HCT116 (cell line): Measurements from ENCODE around the gene TNFAIP8. TPM values are rescaled to one million over a fixed set of nuclear protein-coding genes. Genes with fewer than 3 reads are reported as not detected.
"Not testable (repeated sequence)": the region's sequence is repeated elsewhere in the genome, so short reads cannot be mapped to it uniquely, and the experiment has no call there.

ENCODE experiments used
- ATAC-seq: fragments of 200-7000 bp; cut with Tn5 transposase; 2 replicates; pipeline ENCODE4 v1.9.1; 2020; ENCODE audit warnings: mild to moderate bottlenecking, moderate library complexity
- BruUV-seq: library from RNA; stranded (reverse); fragments of 400-500 nt; replicated peaks from 2 replicates; lab custom pipeline; 2021; lab: Mats Ljungman, UMichigan
- CTCF ChIA-PET: fragments of 300-600 bp; sonication (Branson Sonifier 250); formaldehyde crosslinking; loops from one replicate; lab custom pipeline; 2021; ENCODE audit warnings: antibody characterized with exemption; lab: Charles Lee
- POLR2A ChIA-PET: fragments of 300-600, 350-600 bp; sonication (Branson Sonifier 250); formaldehyde crosslinking; loops from one replicate; lab custom pipeline; 2021; ENCODE audit warnings: antibody characterized with exemption; lab: Charles Lee
- RAD21 ChIA-PET, 2 experiments: fragments of 300-600 bp; sonication (Branson Sonifier 250); formaldehyde crosslinking; loops; one replicate each; lab custom pipeline; 2023; ENCODE audit warnings: low total read pairs in 2 of 2; ENCODE audit not compliant: uncharacterized antibody in 2 of 2, unreplicated experiment in 2 of 2, low non-redundant PET in 1 of 2; lab: Charles Lee
- DNase-seq: peaks from one replicate; pipeline ENCODE4 v3.0.0-alpha.2; 2010; ENCODE audit warnings: low read depth, low spot score
- H2AFZ ChIP-seq: fragments of 200-600 bp; shearing (Covaris generic), sonication (generic); 2 replicates; pipeline ENCODE4 v1.6.1; 2017; ENCODE audit warnings: low read depth, mixed run types, mixed read lengths, antibody characterized with exemption, low read length; ENCODE audit not compliant: poor library complexity, severe bottlenecking
- H3K27ac ChIP-seq: 2 replicates; pipeline ENCODE4 v1.5.1; 2012; ENCODE audit warnings: low read depth, low read length
- H3K27me3 ChIP-seq: fragments of 200-600 bp; sonication (generic); 2 replicates; pipeline ENCODE4 v1.6.1; 2016; ENCODE audit warnings: mixed run types, low read length, mixed read lengths; ENCODE audit not compliant: insufficient read depth
- H3K36me3 ChIP-seq, 2 experiments: fragments of 200-500 bp in 1 of 2; fragments of 200-600 bp in 1 of 2; sonication (Bioruptor generic) in 1 of 2; sonication (generic) in 1 of 2; 2 replicates each; pipeline versions ENCODE4 v1.5.1 to v1.6.1; 2014 to 2016; ENCODE audit warnings: low read length in 2 of 2, inconsistent platforms in 1 of 2, mixed read lengths in 1 of 2, mixed run types in 1 of 2; ENCODE audit not compliant: insufficient read depth in 2 of 2, control insufficient read depth in 1 of 2
- H3K4me1 ChIP-seq, 2 experiments: fragments of 200-600 bp in 1 of 2; sonication (generic) in 1 of 2; 2 replicates each; pipeline versions ENCODE4 v1.5.1 to v1.6.1; 2012 to 2017; ENCODE audit warnings: low read length in 2 of 2, inconsistent platforms in 1 of 2, mild to moderate bottlenecking in 1 of 2, mixed read lengths in 1 of 2, mixed run types in 1 of 2, moderate library complexity in 1 of 2; ENCODE audit not compliant: insufficient read depth in 2 of 2, control insufficient read depth in 1 of 2
- H3K4me2 ChIP-seq: fragments of 200-600 bp; sonication (generic); 2 replicates; pipeline ENCODE4 v1.6.1; 2017; ENCODE audit warnings: mixed run types, low read length, mixed read lengths
- H3K4me3 ChIP-seq, 2 experiments: fragments of 200-600 bp in 1 of 2; sonication (generic) in 1 of 2; replicated peaks in 1 of 2; 2 replicates each; pipeline ENCODE4 v1.5.1; 2011 to 2016; ENCODE audit warnings: low read length in 2 of 2, control low read depth in 1 of 2, low read depth in 1 of 2, mild to moderate bottlenecking in 1 of 2, mixed read lengths in 1 of 2, mixed run types in 1 of 2
- H3K79me2 ChIP-seq: fragments of 200-600 bp; sonication (generic); 2 replicates; pipeline ENCODE4 v1.6.1; 2017; ENCODE audit warnings: mild to moderate bottlenecking, mixed run types, low read length, moderate library complexity, mixed read lengths; ENCODE audit not compliant: insufficient read depth
- H3K9ac ChIP-seq: fragments of 200-600 bp; sonication (generic); 2 replicates; pipeline ENCODE4 v1.6.1; 2016; ENCODE audit warnings: low read length, mixed read lengths
- H3K9me2 ChIP-seq: fragments of 200-600 bp; sonication (generic), shearing (Covaris generic); 2 replicates; pipeline ENCODE4 v1.6.1; 2017; ENCODE audit warnings: mixed run types, mild to moderate bottlenecking, moderate library complexity; ENCODE audit not compliant: insufficient read depth
- H3K9me3 ChIP-seq, 2 experiments: fragments of 200-500 bp in 1 of 2; fragments of 200-600 bp in 1 of 2; sonication (Bioruptor generic) in 1 of 2; sonication (generic) in 1 of 2; 2 replicates each; pipeline ENCODE4 v1.6.1; 2014 to 2017; ENCODE audit warnings: low read length in 2 of 2, mixed read lengths in 2 of 2, inconsistent platforms in 1 of 2, low read depth in 1 of 2, mild to moderate bottlenecking in 1 of 2, mixed run types in 1 of 2, moderate library complexity in 1 of 2; ENCODE audit not compliant: control insufficient read depth in 1 of 2, insufficient read depth in 1 of 2
- H4K20me1 ChIP-seq: fragments of 200-600 bp; sonication (generic), shearing (Covaris generic); 2 replicates; pipeline ENCODE4 v1.6.1; 2017; ENCODE audit warnings: mixed run types, mild to moderate bottlenecking, moderate library complexity; ENCODE audit not compliant: insufficient read depth
- CBX3 ChIP-seq: IDR thresholded peaks from 2 replicates; pipeline ENCODE4 v1.6.1; 2012; ENCODE audit warnings: low read depth
- CEBPB ChIP-seq: IDR thresholded peaks from 2 replicates; pipeline ENCODE4 v1.6.1; 2012; ENCODE audit warnings: low read depth
- EGR1 ChIP-seq: IDR thresholded peaks from 2 replicates; pipeline ENCODE4 v1.6.1; 2012; ENCODE audit warnings: low read depth
- ELF1 ChIP-seq: IDR thresholded peaks from 2 replicates; pipeline ENCODE4 v1.6.1; 2012; ENCODE audit warnings: low read depth, borderline replicate concordance
- EZH2 ChIP-seq: fragments of 200-600 bp; sonication (generic); IDR thresholded peaks from 2 replicates; pipeline ENCODE4 v1.6.1; 2017; ENCODE audit warnings: antibody characterized with exemption, mixed run types
- POLR2A ChIP-seq: IDR thresholded peaks from 2 replicates; pipeline ENCODE4 v1.7.0; 2011; ENCODE audit warnings: borderline replicate concordance; ENCODE audit not compliant: insufficient read depth, insufficient read length; ENCODE audit errors: extremely low read depth
- RAD21 ChIP-seq: IDR thresholded peaks from 2 replicates; pipeline ENCODE4 v1.6.1; 2012; ENCODE audit warnings: low read depth, mild to moderate bottlenecking
- YY1 ChIP-seq: IDR thresholded peaks from 2 replicates; pipeline ENCODE4 v1.6.1; 2011; ENCODE audit warnings: low read length, low read depth, moderate library complexity, mild to moderate bottlenecking; ENCODE audit not compliant: insufficient replicate concordance; ENCODE audit errors: extremely low read depth
- ZFX ChIP-seq: fragments of 450-650 bp; IDR thresholded peaks from 2 replicates; pipeline ENCODE4 v1.6.1; 2017
- intact Hi-C: fragments of 100-400 bp; cut with micrococcal nuclease; formaldehyde crosslinking; loops from 2 replicates; pipeline ENCODE4 v1.10.0; 2022
- total RNA-seq: library from RNA; stranded (reverse); gene quantifications from one replicate; pipeline ENCODE4 v1.2.1, GENCODE V29; 2021; ENCODE audit not compliant: unreplicated experiment
- TF ChIP-seq, protein P1 (sequence below): IDR thresholded peaks from 2 replicates; pipeline ENCODE4 v1.6.1; 2011; ENCODE audit warnings: mild to moderate bottlenecking, low read length, moderate library complexity; ENCODE audit not compliant: insufficient replicate concordance; ENCODE audit errors: extremely low read depth
- TF ChIP-seq, protein P2 (sequence below): IDR thresholded peaks from 2 replicates; pipeline ENCODE4 v1.6.1; 2012; ENCODE audit warnings: low read depth

The TNFAIP8 gene
- total RNA-seq, 1 experiment from 2014 or later: 18.4 TPM

DNA sequence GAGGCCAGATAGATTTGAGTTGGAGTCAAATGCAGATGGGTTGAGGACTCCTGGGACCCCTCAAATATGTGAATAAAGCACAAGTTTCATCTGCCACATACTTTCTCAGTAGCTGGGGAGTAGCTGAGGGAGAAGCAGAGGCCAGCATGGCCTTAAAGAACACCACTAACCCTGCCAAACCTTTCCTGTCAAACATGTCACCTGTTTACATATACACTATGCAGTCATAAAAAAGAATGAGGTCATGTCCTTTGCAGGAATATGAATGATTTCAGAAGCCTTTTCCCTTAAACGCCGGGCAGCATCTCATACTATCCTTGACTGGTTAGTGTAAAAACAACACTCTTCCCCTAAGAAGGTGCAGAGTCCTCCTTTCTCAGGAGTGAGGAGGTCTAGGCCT, 71.2 kb downstream of the TNFAIP8 start:
- TF ChIP-seq, protein P1, sequence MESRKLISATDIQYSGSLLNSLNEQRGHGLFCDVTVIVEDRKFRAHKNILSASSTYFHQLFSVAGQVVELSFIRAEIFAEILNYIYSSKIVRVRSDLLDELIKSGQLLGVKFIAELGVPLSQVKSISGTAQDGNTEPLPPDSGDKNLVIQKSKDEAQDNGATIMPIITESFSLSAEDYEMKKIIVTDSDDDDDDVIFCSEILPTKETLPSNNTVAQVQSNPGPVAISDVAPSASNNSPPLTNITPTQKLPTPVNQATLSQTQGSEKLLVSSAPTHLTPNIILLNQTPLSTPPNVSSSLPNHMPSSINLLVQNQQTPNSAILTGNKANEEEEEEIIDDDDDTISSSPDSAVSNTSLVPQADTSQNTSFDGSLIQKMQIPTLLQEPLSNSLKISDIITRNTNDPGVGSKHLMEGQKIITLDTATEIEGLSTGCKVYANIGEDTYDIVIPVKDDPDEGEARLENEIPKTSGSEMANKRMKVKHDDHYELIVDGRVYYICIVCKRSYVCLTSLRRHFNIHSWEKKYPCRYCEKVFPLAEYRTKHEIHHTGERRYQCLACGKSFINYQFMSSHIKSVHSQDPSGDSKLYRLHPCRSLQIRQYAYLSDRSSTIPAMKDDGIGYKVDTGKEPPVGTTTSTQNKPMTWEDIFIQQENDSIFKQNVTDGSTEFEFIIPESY: no peak
- no peak for TF ChIP-seq EZH2
- TF ChIP-seq ELF1: no peak
- TF ChIP-seq RAD21: no peak
- TF ChIP-seq POLR2A: no peak
- no peak for TF ChIP-seq CBX3
- TF ChIP-seq YY1: no peak
- TF ChIP-seq ZFX: no peak
- no peak for TF ChIP-seq CEBPB
- TF ChIP-seq EGR1: no peak
- TF ChIP-seq, protein P2, sequence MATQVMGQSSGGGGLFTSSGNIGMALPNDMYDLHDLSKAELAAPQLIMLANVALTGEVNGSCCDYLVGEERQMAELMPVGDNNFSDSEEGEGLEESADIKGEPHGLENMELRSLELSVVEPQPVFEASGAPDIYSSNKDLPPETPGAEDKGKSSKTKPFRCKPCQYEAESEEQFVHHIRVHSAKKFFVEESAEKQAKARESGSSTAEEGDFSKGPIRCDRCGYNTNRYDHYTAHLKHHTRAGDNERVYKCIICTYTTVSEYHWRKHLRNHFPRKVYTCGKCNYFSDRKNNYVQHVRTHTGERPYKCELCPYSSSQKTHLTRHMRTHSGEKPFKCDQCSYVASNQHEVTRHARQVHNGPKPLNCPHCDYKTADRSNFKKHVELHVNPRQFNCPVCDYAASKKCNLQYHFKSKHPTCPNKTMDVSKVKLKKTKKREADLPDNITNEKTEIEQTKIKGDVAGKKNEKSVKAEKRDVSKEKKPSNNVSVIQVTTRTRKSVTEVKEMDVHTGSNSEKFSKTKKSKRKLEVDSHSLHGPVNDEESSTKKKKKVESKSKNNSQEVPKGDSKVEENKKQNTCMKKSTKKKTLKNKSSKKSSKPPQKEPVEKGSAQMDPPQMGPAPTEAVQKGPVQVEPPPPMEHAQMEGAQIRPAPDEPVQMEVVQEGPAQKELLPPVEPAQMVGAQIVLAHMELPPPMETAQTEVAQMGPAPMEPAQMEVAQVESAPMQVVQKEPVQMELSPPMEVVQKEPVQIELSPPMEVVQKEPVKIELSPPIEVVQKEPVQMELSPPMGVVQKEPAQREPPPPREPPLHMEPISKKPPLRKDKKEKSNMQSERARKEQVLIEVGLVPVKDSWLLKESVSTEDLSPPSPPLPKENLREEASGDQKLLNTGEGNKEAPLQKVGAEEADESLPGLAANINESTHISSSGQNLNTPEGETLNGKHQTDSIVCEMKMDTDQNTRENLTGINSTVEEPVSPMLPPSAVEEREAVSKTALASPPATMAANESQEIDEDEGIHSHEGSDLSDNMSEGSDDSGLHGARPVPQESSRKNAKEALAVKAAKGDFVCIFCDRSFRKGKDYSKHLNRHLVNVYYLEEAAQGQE: no peak

DNA sequence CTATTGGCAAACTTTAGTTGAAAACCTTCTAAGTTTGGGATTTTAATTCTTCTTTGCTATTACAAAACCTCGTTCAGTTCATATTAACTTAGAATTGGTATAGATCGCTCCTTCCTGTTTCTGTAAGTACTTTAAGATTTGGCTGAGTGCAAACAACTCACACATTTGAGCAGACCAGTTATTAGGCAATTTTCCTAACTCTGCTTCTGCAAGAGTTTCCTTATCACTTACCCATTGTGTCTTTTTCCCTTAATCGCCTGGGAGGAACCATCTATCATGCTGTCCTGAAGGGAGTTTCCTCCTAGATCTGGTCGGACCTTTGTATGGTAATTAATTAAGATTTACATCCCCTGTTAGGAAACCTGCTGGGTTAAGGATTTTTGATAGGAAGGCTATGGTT, 71.8 kb downstream of the TNFAIP8 start:
- ATAC-seq, H3K79me2 ChIP-seq, H3K9me3 ChIP-seq, H3K4me2 ChIP-seq, H3K9me2 ChIP-seq, H3K4me3 ChIP-seq, H3K27ac ChIP-seq, DNase-seq, POLR2A ChIA-PET, H4K20me1 ChIP-seq, H2AFZ ChIP-seq, H3K4me1 ChIP-seq, H3K9ac ChIP-seq, H3K27me3 ChIP-seq, RAD21 ChIA-PET, intact Hi-C loops, H3K36me3 ChIP-seq, CTCF ChIA-PET, BruUV-seq: not testable (repeated sequence)

More for the DNA sequence above, 71.2 kb downstream of the TNFAIP8 start:
- Histone ChIP-seq H3K9me2 (no peaks in the 10 kb centered on the region), H4K20me1 (no peaks in the 10 kb centered on the region), H3K9ac (no peak overlapping the region), H3K27me3 (no peaks in the 10 kb centered on the region), H3K79me2 (no peaks in the 10 kb centered on the region), H3K4me2 (no peak overlapping the region), H3K27ac (no peak overlapping the region), H3K4me3 (no peak overlapping the region), H3K4me1 (no peaks in the 10 kb centered on the region), H3K36me3 (no peaks in the 10 kb centered on the region), H3K9me3 (no peaks in the 10 kb centered on the region), H2AFZ (no peak overlapping the region)
- no peak for ATAC-seq
- intact Hi-C loops: no loop called here
- POLR2A ChIA-PET: no interaction called here
- no peak for DNase-seq
- RAD21 ChIA-PET: no interaction called here
- BruUV-seq: no TSS peak
- CTCF ChIA-PET: no interaction called here
